Upper lobe of left lung (tissue), 4 donors: ENCODE measurements around the gene CNTNAP5.

Source experiments
- CTCF ChIP-seq, 6 experiments: fragments of 450-650 bp in 4 of 6; fragments of 200-600 bp in 2 of 6; sonication (generic) in 2 of 6; IDR thresholded peaks; one replicate each; pipeline ENCODE4 v1.5.1; 2016 to 2019; ENCODE audit warnings: antibody characterized with exemption in 6 of 6
- POLR2A ChIP-seq, 4 donors: fragments of 450-650 bp; IDR thresholded peaks; one replicate each; pipeline ENCODE4 v1.5.1; 2016 to 2017; ENCODE audit warnings: antibody characterized with exemption in 4 of 4, mild to moderate bottlenecking in 2 of 4

DNA sequence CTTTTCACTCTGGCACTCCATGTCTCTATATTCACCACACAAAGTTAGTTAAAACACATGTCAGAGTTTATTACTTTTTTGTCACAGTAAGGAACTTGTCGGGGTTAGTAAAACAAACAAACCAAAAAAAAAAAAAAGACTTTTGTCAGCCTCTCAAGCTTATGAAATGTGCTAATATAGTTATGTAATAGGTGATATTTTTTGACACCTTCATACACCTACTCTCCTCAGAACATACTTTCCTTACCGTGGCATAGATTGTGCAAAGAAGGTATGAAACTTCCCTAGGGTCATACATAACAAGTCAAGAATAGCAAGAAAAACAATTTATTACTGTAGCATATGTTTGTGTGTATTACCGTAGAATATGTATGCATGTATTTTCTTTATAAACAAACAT, 633.3 kb downstream of the CNTNAP5 start:
- TF ChIP-seq CTCF (IDR thresholded peaks at IDR 0.05): no peak
- TF ChIP-seq POLR2A (IDR thresholded peaks at IDR 0.05): no peak
